Immature natural killer cell (primary cell): Measurements from ENCODE around the gene STON1. TPM values are rescaled to one million over a fixed set of nuclear protein-coding genes. Genes with fewer than 3 reads are reported as not detected.
"Not testable (repeated sequence)": the region's sequence is repeated elsewhere in the genome, so short reads cannot be mapped to it uniquely, and the experiment has no call there.

ENCODE experiments used
- DNase-seq, 3 donors: peaks; one replicate each; pipeline ENCODE4 v3.0.0; 2022; ENCODE audit warnings: mixed read lengths in 1 of 3
- H3K27ac Mint-ChIP-seq, 6 donors: one replicate each; pipeline ENCODE4 v1.8.0; 2020; ENCODE audit warnings: mixed read lengths in 6 of 6, mild to moderate bottlenecking in 5 of 6, inconsistent platforms in 4 of 6, moderate library complexity in 3 of 6
- H3K27me3 Mint-ChIP-seq, 3 donors: one replicate each; pipeline ENCODE4 v1.8.0; 2020 to 2021; ENCODE audit warnings: low read depth in 3 of 3, mild to moderate bottlenecking in 3 of 3, mixed read lengths in 3 of 3, moderate library complexity in 3 of 3, inconsistent platforms in 1 of 3
- H3K36me3 Mint-ChIP-seq, 3 donors: one replicate each; pipeline ENCODE4 v1.8.0; 2020; ENCODE audit warnings: mixed read lengths in 3 of 3, inconsistent platforms in 2 of 3, mild to moderate bottlenecking in 2 of 3
- H3K4me1 Mint-ChIP-seq, 2 donors: one replicate each; pipeline ENCODE4 v1.8.0; 2020; ENCODE audit warnings: inconsistent platforms in 2 of 2, mild to moderate bottlenecking in 2 of 2, mixed read lengths in 2 of 2, moderate library complexity in 1 of 2
- H3K4me3 Mint-ChIP-seq, 5 donors: one replicate each; pipeline ENCODE4 v1.8.0; 2020; ENCODE audit warnings: mild to moderate bottlenecking in 5 of 5, mixed read lengths in 5 of 5, inconsistent platforms in 3 of 5, moderate library complexity in 3 of 5
- H3K9me3 Mint-ChIP-seq, 6 donors: one replicate each; pipeline ENCODE4 v1.8.0; 2020; ENCODE audit warnings: mild to moderate bottlenecking in 6 of 6, mixed read lengths in 6 of 6, inconsistent platforms in 4 of 6, moderate library complexity in 3 of 6
- polyA plus RNA-seq, 3 donors: library from polyadenylated mRNA; unstranded; fragments of 300-500 nt; fragmentation: Illumina TruSeq; gene quantifications; one replicate each; pipeline ENCODE4 v1.2.3, GENCODE V29; 2021

The STON1 gene
- polyA plus RNA-seq, 3 donors from 2014 or later = 0.13 TPM; not detected in 2

- H3K36me3 Mint-ChIP-seq = peaks cover 25 to 61% (median 53%) of the 10 kb centered on the region in 3 donors
- DNase-seq = no peak
- H3K27me3 Mint-ChIP-seq = no peaks in the 10 kb centered on the region
- peak overlapping the region in 3 of 6 donors; percentile 1 to 48 (median 37) for H3K27ac Mint-ChIP-seq
- no peaks in the 10 kb centered on the region for H3K9me3 Mint-ChIP-seq
- peaks cover 15 to 18% of the 10 kb centered on the region in 2 donors for H3K4me1 Mint-ChIP-seq
- no peak overlapping the region for H3K4me3 Mint-ChIP-seq
Measured at GRCh38 chr2:48512571-48512970, 17.4 kb upstream of the STON1 start.

DNA sequence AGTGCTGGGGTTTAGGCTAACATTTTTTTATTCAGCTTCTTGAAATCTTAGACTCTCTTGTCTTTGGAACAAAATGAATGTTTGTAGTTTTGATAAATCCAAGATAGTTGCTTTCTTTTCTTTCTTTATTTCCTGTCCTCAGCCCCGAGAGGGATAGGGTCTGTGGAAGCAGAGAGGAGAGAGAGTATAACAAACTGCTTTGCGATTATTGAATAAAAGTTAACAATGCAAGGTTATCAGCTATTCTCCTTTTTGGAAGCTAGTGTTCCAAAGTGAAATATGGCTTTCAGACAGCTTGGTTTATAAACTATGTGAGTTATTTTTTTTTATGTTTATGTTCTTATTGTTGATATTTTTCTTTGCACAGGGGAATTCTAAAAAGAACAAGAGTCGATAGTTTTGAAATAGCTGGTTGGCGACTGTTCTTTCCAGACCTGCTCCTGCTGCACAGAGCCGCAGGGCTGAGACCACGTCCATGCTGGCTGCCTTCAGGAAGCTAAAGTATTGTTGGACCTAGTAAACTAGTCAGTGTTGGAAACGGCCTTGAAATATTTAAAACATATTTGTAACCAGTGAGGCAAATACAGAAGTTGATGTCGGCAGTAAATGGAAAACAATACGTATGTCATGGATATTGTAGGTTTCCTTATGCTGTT, 15.5 kb upstream of the STON1 start:
- Mint-ChIP-seq H3K27me3 (no peaks in the 10 kb centered on the region), H3K36me3 (peaks cover 35 to 64% (median 62%) of the 10 kb centered on the region in 3 donors), H3K27ac (no peak overlapping the region), H3K4me3 (no peak overlapping the region), H3K4me1 (peaks cover 0 to 4% of the 10 kb centered on the region in 2 donors), H3K9me3 (no peaks in the 10 kb centered on the region)
- no peak for DNase-seq

DNA sequence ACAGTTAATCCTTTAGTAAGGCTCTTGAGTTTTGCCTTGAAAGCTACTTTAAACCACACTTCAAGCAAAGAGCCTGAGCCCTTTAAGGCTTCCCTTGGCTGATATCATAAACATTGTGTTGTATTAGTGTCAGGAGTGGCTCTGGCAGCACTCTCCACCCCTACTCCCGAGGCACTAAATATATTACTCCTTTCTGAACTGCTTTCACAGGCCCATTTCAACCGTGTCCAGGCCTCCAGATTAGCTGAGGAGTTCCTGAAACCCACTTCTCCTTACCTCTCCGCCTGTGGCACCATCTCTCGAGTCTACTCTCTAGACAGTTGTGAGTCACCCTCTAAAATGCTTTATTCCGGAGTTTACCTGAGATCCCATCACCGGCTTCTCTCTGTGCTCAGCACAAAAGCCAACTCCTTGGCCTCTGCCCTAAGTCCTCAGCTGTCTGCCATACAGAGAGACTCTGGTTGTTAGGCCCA, 14.4 kb upstream of the STON1 start:
- no peak overlapping the region for H3K27ac Mint-ChIP-seq
- H3K4me1 Mint-ChIP-seq = peaks cover 0 to under 1% of the 10 kb centered on the region in 2 donors
- peaks cover 35 to 64% (median 62%) of the 10 kb centered on the region in 3 donors for H3K36me3 Mint-ChIP-seq
- DNase-seq = no peak
- H3K27me3 Mint-ChIP-seq = no peaks in the 10 kb centered on the region
- no peaks in the 10 kb centered on the region for H3K9me3 Mint-ChIP-seq
- H3K4me3 Mint-ChIP-seq = no peak overlapping the region

DNA sequence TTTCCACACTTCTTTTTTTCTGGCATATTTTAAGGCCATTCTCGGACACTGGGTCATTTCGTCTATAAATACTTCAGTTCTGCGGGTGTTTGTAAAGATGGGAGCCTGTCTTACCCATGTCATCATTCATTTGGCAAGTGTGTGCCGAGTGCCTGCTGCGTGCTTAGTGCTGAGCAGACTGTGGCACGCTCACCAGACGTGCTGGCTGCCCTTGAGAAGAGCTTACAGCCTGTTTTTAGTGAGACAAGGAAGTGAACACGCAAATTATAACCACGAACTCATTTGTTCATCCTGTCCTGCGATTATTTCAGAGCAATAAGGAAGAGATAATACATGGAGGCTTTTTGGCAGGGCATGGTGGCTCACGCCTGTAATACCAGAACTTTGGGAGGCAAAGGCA, 10.4 kb upstream of the STON1 start:
- no peaks in the 10 kb centered on the region for H3K4me1 Mint-ChIP-seq
- H3K27me3 Mint-ChIP-seq = no peaks in the 10 kb centered on the region
- peak overlapping the region in 1 of 6 donors; percentile 43 for H3K27ac Mint-ChIP-seq
- no peaks in the 10 kb centered on the region for H3K9me3 Mint-ChIP-seq
- no peak for DNase-seq
- H3K4me3 Mint-ChIP-seq = no peak overlapping the region
- peaks cover 33 to 51% (median 48%) of the 10 kb centered on the region in 3 donors for H3K36me3 Mint-ChIP-seq

- not testable (repeated sequence) for H3K27ac Mint-ChIP-seq, H3K4me3 Mint-ChIP-seq, DNase-seq, H3K9me3 Mint-ChIP-seq, H3K27me3 Mint-ChIP-seq
- peaks cover 14 to 18% (median 16%) of the 10 kb centered on the region in 3 donors for H3K36me3 Mint-ChIP-seq
- H3K4me1 Mint-ChIP-seq = peaks cover 5 to 10% of the 10 kb centered on the region in 2 donors
Measured at GRCh38 chr2:48524756-48525155, 5.2 kb upstream of the STON1 start.

DNA sequence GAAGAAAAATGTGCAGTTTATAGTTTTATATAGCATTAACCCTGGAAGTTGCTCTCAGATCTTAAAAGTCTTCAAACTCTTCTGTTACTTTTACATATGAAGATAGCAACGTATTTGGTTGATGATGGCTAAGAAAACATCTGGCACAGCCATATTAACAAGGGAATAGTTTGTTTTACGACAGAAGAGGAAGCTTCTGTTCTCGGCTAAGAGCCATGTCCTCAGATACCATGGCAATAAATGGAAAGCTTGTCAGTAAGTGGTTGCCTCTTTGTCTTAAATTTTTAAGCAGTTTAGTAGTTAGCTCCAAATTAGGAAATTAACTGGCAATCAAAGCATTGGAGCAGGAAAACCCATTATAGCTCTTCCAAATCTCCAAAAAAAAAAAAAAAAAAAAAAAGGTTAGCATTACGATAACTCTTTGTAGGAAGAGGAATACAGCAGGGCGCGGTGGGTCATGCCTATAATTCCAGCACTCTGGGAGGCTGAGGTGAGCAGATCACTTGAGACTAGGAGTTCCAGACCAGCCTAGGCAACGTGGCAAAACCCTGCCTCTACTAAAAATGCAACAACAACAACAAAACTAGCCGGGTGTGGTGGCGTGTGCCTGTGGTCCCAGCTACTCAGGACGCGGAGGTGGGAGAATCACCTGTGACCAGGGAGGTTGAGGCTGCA, 4.5 kb upstream of the STON1 start:
- H3K4me1 Mint-ChIP-seq = peaks cover 6 to 11% of the 10 kb centered on the region in 2 donors
- peaks cover 14 to 17% (median 15%) of the 10 kb centered on the region in 3 donors for H3K36me3 Mint-ChIP-seq
- no peak overlapping the region for H3K27ac Mint-ChIP-seq
- H3K4me3 Mint-ChIP-seq = no peak overlapping the region
- no peak for DNase-seq
- H3K9me3 Mint-ChIP-seq = no peaks in the 10 kb centered on the region
- H3K27me3 Mint-ChIP-seq = no peaks in the 10 kb centered on the region

- DNase-seq = no peak
- Mint-ChIP-seq H3K4me3 (no peak overlapping the region), H3K27ac (no peak overlapping the region), H3K9me3 (no peaks in the 10 kb centered on the region), H3K4me1 (peaks cover 8 to 22% of the 10 kb centered on the region in 2 donors), H3K36me3 (peaks cover 5 to 8% (median 7%) of the 10 kb centered on the region in 3 donors), H3K27me3 (no peaks in the 10 kb centered on the region)
Measured at GRCh38 chr2:48527226-48527885, 2.6 kb upstream of the STON1 start.

- no peak for DNase-seq
- no peaks in the 10 kb centered on the region for H3K9me3 Mint-ChIP-seq
- H3K27ac Mint-ChIP-seq = no peak overlapping the region
- peaks cover 8 to 22% of the 10 kb centered on the region in 2 donors for H3K4me1 Mint-ChIP-seq
- peaks cover 5 to 8% (median 7%) of the 10 kb centered on the region in 3 donors for H3K36me3 Mint-ChIP-seq
- H3K4me3 Mint-ChIP-seq = peak overlapping the region in 4 of 5 donors; percentile 24 to 88 (median 57)
- H3K27me3 Mint-ChIP-seq = peaks cover 0 to 3% (median 3%) of the 10 kb centered on the region in 3 donors
Measured at GRCh38 chr2:48528431-48528830, 1.5 kb upstream of the STON1 start.

DNA sequence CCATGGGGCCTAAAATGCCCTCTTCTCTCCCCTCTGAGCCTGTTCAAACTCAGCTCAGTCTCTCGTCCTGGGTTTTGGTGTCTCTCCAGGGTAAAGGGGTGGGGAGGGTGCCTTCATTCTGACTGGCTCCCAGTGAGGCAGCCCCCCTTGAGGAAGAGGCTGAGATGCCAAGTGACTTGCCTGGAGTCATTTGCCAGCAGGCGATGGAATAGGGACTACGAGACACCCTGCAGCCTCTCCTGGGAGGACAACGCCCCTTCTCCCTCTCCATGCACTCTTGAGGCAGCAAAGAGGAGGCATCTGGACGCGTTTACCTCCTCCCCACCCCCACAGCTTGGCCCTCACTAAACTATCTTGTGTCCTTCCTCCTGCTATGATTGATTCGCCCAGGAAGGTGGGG, 760 bp upstream of the STON1 start:
- H3K4me3 Mint-ChIP-seq = peak overlapping the region; percentile 24 to 88 (median 58)
- no peaks in the 10 kb centered on the region for H3K9me3 Mint-ChIP-seq
- H3K36me3 Mint-ChIP-seq = peaks cover 5 to 8% (median 7%) of the 10 kb centered on the region in 3 donors
- no peak overlapping the region for H3K27ac Mint-ChIP-seq
- H3K27me3 Mint-ChIP-seq = peaks cover 0 to 3% (median 3%) of the 10 kb centered on the region in 3 donors
- no peak for DNase-seq
- H3K4me1 Mint-ChIP-seq = peaks cover 8 to 22% of the 10 kb centered on the region in 2 donors

DNA sequence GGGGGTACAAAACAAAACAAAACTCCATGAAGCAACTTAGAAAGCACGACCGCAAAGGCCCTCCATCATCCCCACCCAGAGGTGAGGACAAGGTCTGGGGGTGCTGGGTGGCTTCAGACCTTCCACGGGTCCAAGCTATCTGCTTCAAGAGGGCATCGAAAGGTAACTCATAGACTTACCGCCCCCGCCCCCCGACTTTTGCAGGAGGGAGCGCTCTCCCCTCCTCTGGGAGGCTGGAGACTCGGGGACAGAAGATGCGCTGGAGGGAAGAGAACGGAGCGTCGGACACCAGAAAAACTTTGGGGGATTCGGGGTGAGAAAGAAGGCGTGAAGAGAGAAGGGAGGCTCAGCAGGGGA, 300 bp upstream of the STON1 start:
- DNase-seq = no peak
- Mint-ChIP-seq H3K4me3 (peak overlapping the region; percentile 81 to 89 (median 87)), H3K36me3 (peaks cover 5 to 8% (median 7%) of the 10 kb centered on the region in 3 donors), H3K9me3 (no peaks in the 10 kb centered on the region), H3K4me1 (peaks cover 8 to 22% of the 10 kb centered on the region in 2 donors), H3K27me3 (peaks cover 0 to 3% (median 3%) of the 10 kb centered on the region in 3 donors), H3K27ac (peak overlapping the region in 1 of 6 donors; percentile 58)

GRCh38 chr2:48531141-48531648, 1.2 kb downstream of the STON1 start:
- no peaks in the 10 kb centered on the region for H3K9me3 Mint-ChIP-seq
- H3K27ac Mint-ChIP-seq = peak overlapping the region in 1 of 6 donors; percentile 9
- H3K36me3 Mint-ChIP-seq = peaks cover under 1 to 3% (median 2%) of the 10 kb centered on the region in 3 donors
- no peak for DNase-seq
- peaks cover 8 to 22% of the 10 kb centered on the region in 2 donors for H3K4me1 Mint-ChIP-seq
- H3K27me3 Mint-ChIP-seq = peaks cover 0 to 3% (median 3%) of the 10 kb centered on the region in 3 donors
- peak overlapping the region; percentile 79 to 85 (median 82) for H3K4me3 Mint-ChIP-seq

GRCh38 chr2:48532174-48532573, 2.2 kb downstream of the STON1 start:
- H3K4me1 Mint-ChIP-seq = peaks cover 8 to 22% of the 10 kb centered on the region in 2 donors
- H3K27ac Mint-ChIP-seq = no peak overlapping the region
- H3K9me3 Mint-ChIP-seq = no peaks in the 10 kb centered on the region
- peaks cover 0 to 3% (median 3%) of the 10 kb centered on the region in 3 donors for H3K27me3 Mint-ChIP-seq
- no peak for DNase-seq
- peaks cover 0 to 3% (median 0%) of the 10 kb centered on the region in 3 donors for H3K36me3 Mint-ChIP-seq
- peak overlapping the region in 1 of 5 donors; percentile 26 for H3K4me3 Mint-ChIP-seq

GRCh38 chr2:48532824-48533223, 2.9 kb downstream of the STON1 start:
- peak overlapping the region in 1 of 5 donors; percentile 1 for H3K4me3 Mint-ChIP-seq
- no peaks in the 10 kb centered on the region for H3K9me3 Mint-ChIP-seq
- peaks cover 8 to 22% of the 10 kb centered on the region in 2 donors for H3K4me1 Mint-ChIP-seq
- peaks cover 0 to 3% (median 3%) of the 10 kb centered on the region in 3 donors for H3K27me3 Mint-ChIP-seq
- H3K27ac Mint-ChIP-seq = peak overlapping the region in 2 of 6 donors; percentile 5 to 33
- peaks cover 0 to 3% (median 0%) of the 10 kb centered on the region in 3 donors for H3K36me3 Mint-ChIP-seq
- no peak for DNase-seq
